AG04449 (cell line): Measurements from ENCODE around the gene C1orf94.

Source experiments
- CTCF ChIA-PET: fragments of 350-600 bp; formaldehyde crosslinking; extraction: SDS; loops from one replicate; lab custom pipeline; 2021; ENCODE audit warnings: antibody characterized with exemption; lab: Yijun Ruan, JAX
- POLR2A ChIA-PET: fragments of 400-600, 350-600 bp; formaldehyde crosslinking; extraction: SDS; loops from one replicate; lab custom pipeline; 2020; ENCODE audit warnings: antibody characterized with exemption, inconsistent platforms; lab: Yijun Ruan, JAX
- DNase-seq: peaks from one replicate; pipeline ENCODE4 v3.0.0-alpha.2; 2010; ENCODE audit warnings: low read depth, low spot score
- H3K4me3 ChIP-seq: 2 replicates; pipeline ENCODE4 v1.5.1; 2011; ENCODE audit warnings: low read depth, mild to moderate bottlenecking, control low read depth, low read length
- CTCF ChIP-seq: IDR thresholded peaks from one replicate; pipeline ENCODE4 v1.5.1; 2011; ENCODE audit warnings: mild to moderate bottlenecking, moderate library complexity, low read length, control low read depth, inconsistent platforms; ENCODE audit not compliant: insufficient read depth; ENCODE audit errors: missing control alignments

C1orf94 gene

GRCh38 chr1:34131396-34132160 is 45.1 kb upstream of the C1orf94 start:
- CTCF ChIA-PET, result interaction anchor here (0.9 kb wide), 1 partner anchor 32 kb away, joined by 3 read pairs; no protein-coding TSS in a partner anchor
- POLR2A ChIA-PET, result no interaction called here

GRCh38 chr1:34132161-34132420 is 44.6 kb upstream of the C1orf94 start:
- no peak overlapping the region for H3K4me3 ChIP-seq
- CTCF ChIA-PET, result interaction anchor here (0.9 kb wide), 1 partner anchor 31 kb away, joined by 3 read pairs; no protein-coding TSS in a partner anchor
- TF ChIP-seq CTCF, result no peak
- POLR2A ChIA-PET, result no interaction called here
- no peak for DNase-seq

More at GRCh38 chr1:34131396-34132160, 45.1 kb upstream of the C1orf94 start:
- DNase-seq, result no peak
- no peak overlapping the region for H3K4me3 ChIP-seq
- TF ChIP-seq CTCF, result no peak

- no peak overlapping the region for H3K4me3 ChIP-seq
- TF ChIP-seq CTCF, result no peak
- CTCF ChIA-PET, result no interaction called here
- POLR2A ChIA-PET, result no interaction called here
- DNase-seq, result no peak
These were observed 39.3 kb upstream of the C1orf94 start for GRCh38 chr1:34137411-34137810.

GRCh38 chr1:34140011-34140676 is 36.6 kb upstream of the C1orf94 start:
- CTCF ChIA-PET, result interaction anchor here (1.0 to 1.5 kb wide), 3 partner anchors 18 to 23 kb away, joined by 3 to 6 read pairs (median 3); no protein-coding TSS in a partner anchor
- no peak overlapping the region for H3K4me3 ChIP-seq
- POLR2A ChIA-PET, result no interaction called here
- no peak for DNase-seq
- no peak for TF ChIP-seq CTCF

- CTCF ChIA-PET, result interaction anchor here (0.7 to 1.5 kb wide), 2 partner anchors 19 to 23 kb away, joined by 3 to 4 read pairs; no protein-coding TSS in a partner anchor
- H3K4me3 ChIP-seq, result no peak overlapping the region
- POLR2A ChIA-PET, result no interaction called here
- no peak for DNase-seq
- TF ChIP-seq CTCF, result no peak
These were observed 32.7 kb upstream of the C1orf94 start for GRCh38 chr1:34143975-34144374.

GRCh38 chr1:34144766-34145165 is 31.9 kb upstream of the C1orf94 start:
- no peak for TF ChIP-seq CTCF
- ChIA-PET POLR2A (no interaction called here), CTCF (interaction anchor here (0.7 to 1.8 kb wide), 2 partner anchors 18 to 24 kb away, joined by 3 to 6 read pairs; no protein-coding TSS in a partner anchor)
- DNase-seq, result no peak
- H3K4me3 ChIP-seq, result no peak overlapping the region
